OCI-LY1 (cell line): ENCODE data around the gene FLNC.

ENCODE experiments used
- CTCF ChIP-seq: fragments of 200-600 bp; sonication (generic), shearing (Covaris generic); IDR thresholded peaks from 2 replicates; pipeline ENCODE4 v1.5.1; 2017; ENCODE audit warnings: mild to moderate bottlenecking, antibody characterized with exemption, low read length, moderate library complexity, mixed read lengths
- EZH2 ChIP-seq: fragments of 200-600 bp; sonication (generic), shearing (Covaris generic); IDR thresholded peaks from 2 replicates; pipeline ENCODE4 v1.8.0; 2017; ENCODE audit warnings: borderline replicate concordance, mixed run types, mild to moderate bottlenecking, antibody characterized with exemption, low read length, moderate library complexity, mixed read lengths

DNA sequence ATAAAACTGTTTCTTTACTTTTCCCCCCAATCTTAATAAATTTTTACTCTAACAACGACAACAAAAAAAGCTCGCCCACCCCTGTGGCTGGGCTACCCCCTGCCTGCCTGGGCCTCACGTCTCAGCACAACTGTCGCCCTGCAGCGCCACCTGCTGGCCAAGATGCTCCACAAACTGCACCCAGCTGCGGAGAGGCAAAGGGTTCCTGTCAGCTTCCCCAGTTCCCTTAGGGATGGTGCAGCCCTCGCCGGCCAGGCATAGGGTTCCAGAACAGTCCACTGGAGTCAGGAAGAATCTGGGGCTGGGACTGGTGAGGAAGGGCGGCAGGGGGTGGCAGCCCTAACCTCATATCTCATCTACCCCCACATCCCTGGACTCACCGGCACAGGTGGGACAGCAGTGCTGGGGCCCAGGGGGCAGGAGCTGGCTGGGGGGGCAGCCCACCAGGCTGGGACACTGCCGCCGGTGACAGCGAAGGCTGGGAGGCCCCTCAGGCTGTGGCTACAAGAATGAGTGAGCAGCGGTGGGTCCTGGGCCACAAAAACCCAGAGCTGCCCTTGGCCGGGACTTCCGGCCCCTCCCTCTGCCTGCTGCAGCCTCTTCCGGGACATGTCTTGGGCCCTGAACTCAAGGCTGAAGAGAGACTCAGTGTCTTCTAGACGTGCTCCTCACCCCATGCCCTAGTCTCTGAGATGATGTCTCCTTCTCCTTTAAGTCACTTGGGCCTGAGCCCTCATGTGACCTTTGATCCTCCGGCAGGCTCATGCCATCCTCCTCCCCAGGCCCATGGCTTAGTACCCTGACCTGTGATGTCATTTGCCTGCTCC lies 53.6 kb downstream of the FLNC start:
- TF ChIP-seq CTCF (peak; percentile 100), EZH2 (no peak)
